Dedifferentiated amniotic fluid mesenchymal stem cell (primary cell): ENCODE measurements around the gene NFKBIL1.

Experiments used
- DNase-seq: peaks from one replicate; pipeline ENCODE4 v3.0.0-alpha.2; 2016; ENCODE audit errors: extremely low spot score

Gene NFKBIL1

DNA sequence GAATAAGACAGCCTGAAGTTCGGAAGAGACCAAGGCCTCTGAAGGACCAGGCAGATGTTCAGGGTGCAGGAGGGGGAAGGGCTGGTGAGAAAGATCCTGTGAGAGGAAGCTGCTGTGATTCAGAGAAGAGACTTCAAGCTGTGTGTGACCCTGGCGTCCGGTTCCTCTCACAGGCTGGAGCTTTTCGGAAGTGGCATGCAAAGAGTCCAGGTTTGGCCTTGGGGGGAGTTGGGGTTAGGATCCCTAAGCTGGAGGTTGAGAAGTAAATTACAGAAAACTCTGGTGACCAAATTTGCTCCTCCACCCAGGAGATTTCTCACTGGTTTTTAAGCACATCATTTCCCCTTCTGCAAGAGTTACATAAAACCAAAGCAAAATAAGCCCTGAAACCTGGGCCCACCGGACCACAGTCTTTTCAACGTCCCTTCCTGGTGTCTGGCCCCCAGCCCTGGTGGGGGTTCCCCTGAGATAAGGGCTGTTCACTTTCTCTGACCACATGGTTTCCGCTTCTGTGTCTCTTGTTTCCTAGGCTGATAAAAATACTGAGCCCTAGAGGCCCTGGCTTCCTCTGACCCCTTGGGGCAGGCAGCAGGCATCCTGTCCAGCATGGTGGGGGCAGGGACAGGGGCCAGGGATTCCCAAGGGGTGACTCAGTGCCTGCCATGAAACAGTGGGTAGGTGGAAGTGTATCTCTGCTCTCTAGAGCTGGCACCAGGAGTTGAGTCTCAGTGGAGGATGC, 12.7 kb downstream of the NFKBIL1 start:
- no peak for DNase-seq

GRCh38 chr6:31560697-31561058, 13.3 kb downstream of the NFKBIL1 start:
- DNase-seq = no peak

DNA sequence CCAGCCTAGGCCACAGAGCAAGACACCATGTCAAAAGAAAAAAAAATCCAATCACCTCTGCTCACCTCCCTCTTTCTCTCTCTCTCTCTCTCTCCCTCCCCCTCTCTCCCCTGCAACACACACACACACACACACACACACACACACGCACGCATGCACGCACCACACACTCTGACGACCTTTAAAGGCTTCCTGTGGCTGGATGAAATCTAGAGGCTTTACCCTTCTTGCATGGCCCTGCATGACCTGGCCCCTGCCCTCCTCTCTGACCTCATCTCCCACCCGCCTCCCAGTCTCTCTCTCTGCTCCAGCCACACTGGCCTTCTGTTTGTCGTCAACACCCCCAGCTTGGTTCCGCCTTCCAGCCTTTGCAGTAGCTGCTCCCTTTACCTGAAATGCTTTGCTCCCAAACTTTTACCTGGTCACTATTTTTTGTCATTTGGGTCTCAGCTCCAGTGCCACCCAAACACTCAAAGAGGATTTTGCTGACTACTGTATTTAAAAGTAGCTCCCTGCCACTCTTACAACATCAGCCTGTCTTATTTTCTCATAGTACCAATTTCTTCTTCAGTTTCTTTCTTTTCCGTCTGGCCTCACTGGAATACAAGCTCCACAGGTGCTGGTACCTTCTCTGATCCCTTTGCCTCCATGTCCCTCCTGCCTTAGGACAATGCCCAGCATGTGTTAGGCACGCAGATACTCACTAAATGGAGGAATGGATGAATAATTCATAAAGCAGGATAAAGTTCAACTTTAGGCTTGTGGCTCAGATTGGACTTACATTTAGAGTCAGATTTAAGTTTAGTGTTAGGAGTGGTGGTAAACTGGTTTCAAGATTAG, 20.3 kb downstream of the NFKBIL1 start:
- DNase-seq = no peak

DNA sequence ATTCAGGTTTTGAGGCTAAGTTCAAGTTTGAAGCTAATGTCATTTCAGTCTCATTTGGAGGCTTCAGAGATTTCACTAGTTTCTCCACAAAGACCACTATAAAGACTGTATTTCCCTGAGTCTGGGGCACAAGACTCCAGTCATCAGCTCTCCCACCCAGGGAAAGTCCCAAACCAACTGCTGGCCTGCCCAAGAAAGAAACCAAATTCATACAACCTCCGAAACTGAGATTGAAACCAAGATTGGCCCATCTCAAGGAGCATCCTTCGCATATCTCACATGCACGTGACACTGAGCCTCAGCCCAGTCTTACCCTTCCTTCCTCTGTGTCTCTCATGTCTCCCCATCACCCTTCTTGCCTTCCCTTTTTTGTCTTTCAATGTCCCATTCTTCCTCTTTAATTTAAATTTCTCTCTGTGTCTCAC, 21.1 kb downstream of the NFKBIL1 start:
- no peak for DNase-seq

DNA sequence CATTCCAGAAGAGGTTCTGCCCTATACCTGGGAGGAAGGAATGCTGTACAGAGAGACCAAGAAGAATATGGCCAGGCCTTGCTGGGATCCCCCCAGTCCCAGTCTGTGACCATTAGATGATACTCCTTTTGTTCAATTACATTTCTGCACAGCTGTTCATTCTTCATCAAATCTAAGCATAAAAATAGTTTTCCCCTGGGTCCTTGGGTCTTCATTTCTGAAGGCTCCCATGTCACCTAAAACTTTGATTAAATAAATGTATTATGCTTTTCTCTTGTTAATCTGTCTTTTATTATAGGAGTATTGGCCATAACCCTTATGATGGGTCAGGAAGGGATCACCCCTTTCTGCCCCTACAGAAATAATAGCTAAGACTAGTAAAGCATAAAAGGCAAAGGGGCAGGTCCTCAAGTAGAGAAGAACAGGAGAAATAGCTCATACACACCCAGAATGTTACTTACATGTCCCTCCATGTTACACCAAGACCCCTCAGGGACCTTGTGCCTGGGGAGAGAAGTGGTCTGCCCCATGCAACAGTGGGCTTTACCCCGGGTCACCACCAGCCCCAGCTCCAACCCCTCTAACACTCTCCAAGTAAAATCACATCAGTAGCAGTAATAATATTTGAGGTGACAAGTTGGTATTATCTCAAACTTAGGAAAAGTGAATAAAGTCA, 22.6 kb downstream of the NFKBIL1 start:
- DNase-seq = no peak

- DNase-seq = no peak
These were observed 24.9 kb downstream of the NFKBIL1 start, which contains the start of gene LTA for GRCh38 chr6:31572041-31572911. TSS of gene LTA (plus strand) at chr6:31572289. CDS start at chr6:31572743, 454 bp downstream.

GRCh38 chr6:31573239-31574105, 26.1 kb downstream of the NFKBIL1 start:
- DNase-seq = no peak

- no peak for DNase-seq
These were observed 27.0 kb downstream of the NFKBIL1 start for GRCh38 chr6:31574106-31575061.

GRCh38 chr6:31575335-31575901, 28.0 kb downstream of the NFKBIL1 start, which contains the start of gene TNF:
TSS of gene TNF (plus strand) at chr6:31575565. CDS start at chr6:31575742, 177 bp downstream.
- no peak for DNase-seq

DNA sequence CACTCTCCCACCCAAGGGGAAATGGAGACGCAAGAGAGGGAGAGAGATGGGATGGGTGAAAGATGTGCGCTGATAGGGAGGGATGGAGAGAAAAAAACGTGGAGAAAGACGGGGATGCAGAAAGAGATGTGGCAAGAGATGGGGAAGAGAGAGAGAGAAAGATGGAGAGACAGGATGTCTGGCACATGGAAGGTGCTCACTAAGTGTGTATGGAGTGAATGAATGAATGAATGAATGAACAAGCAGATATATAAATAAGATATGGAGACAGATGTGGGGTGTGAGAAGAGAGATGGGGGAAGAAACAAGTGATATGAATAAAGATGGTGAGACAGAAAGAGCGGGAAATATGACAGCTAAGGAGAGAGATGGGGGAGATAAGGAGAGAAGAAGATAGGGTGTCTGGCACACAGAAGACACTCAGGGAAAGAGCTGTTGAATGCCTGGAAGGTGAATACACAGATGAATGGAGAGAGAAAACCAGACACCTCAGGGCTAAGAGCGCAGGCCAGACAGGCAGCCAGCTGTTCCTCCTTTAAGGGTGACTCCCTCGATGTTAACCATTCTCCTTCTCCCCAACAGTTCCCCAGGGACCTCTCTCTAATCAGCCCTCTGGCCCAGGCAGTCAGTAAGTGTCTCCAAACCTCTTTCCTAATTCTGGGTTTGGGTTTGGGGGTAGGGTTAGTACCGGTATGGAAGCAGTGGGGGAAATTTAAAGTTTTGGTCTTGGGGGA, 28.7 kb downstream of the NFKBIL1 start:
- no peak for DNase-seq

DNA sequence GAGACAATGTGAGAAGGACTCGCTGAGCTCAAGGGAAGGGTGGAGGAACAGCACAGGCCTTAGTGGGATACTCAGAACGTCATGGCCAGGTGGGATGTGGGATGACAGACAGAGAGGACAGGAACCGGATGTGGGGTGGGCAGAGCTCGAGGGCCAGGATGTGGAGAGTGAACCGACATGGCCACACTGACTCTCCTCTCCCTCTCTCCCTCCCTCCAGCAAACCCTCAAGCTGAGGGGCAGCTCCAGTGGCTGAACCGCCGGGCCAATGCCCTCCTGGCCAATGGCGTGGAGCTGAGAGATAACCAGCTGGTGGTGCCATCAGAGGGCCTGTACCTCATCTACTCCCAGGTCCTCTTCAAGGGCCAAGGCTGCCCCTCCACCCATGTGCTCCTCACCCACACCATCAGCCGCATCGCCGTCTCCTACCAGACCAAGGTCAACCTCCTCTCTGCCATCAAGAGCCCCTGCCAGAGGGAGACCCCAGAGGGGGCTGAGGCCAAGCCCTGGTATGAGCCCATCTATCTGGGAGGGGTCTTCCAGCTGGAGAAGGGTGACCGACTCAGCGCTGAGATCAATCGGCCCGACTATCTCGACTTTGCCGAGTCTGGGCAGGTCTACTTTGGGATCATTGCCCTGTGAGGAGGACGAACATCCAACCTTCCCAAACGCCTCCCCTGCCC, 29.6 kb downstream of the NFKBIL1 start:
- DNase-seq = no peak

DNA sequence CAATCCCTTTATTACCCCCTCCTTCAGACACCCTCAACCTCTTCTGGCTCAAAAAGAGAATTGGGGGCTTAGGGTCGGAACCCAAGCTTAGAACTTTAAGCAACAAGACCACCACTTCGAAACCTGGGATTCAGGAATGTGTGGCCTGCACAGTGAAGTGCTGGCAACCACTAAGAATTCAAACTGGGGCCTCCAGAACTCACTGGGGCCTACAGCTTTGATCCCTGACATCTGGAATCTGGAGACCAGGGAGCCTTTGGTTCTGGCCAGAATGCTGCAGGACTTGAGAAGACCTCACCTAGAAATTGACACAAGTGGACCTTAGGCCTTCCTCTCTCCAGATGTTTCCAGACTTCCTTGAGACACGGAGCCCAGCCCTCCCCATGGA, 30.2 kb downstream of the NFKBIL1 start:
- DNase-seq = no peak

DNA sequence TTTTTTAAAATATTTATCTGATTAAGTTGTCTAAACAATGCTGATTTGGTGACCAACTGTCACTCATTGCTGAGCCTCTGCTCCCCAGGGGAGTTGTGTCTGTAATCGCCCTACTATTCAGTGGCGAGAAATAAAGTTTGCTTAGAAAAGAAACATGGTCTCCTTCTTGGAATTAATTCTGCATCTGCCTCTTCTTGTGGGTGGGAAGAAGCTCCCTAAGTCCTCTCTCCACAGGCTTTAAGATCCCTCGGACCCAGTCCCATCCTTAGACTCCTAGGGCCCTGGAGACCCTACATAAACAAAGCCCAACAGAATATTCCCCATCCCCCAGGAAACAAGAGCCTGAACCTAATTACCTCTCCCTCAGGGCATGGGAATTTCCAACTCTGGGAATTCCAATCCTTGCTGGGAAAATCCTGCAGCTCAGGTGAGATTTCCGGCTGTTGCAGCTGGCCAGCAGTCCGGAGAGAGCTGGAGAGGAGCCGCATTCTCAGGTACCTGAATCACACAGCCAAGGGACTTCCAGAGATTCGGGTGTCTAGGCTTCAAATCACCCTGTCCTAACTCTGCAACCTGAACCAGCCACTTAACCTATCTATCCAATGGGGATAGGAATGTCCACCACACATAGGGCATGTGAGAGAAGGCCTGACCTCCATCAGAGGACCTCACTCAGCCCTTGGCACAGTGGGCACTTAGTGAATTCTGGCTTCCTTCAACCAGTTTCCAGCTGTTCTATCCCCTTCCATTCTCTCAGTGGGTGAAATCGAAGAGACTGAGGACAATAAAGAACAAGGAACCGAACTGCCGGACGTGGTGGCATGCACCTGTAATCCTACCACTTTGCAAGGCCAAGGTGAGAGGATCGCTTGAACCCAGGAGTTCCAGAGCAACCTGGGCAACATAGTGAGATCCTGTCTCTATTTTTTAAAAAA, 31.0 kb downstream of the NFKBIL1 start:
- no peak for DNase-seq

DNA sequence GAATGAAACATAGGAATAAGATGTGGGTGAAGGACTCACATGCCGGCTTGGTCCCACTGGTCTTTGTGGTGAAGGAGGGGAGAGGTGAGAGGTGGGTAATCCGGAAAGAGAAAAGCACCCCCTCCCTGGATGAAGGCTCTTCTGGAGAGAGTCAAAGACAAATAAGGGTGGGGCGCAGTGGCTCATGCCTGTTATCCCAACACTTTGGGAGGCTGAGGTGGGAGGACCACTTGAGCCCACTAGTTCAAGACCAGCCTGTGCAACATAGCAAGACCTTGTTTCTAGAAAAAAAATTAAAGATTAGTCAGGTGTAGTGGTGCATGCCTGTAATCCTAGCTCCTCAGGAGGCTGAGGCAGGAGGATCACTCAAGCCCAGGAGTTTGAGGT, 31.7 kb downstream of the NFKBIL1 start:
- DNase-seq = no peak

DNA sequence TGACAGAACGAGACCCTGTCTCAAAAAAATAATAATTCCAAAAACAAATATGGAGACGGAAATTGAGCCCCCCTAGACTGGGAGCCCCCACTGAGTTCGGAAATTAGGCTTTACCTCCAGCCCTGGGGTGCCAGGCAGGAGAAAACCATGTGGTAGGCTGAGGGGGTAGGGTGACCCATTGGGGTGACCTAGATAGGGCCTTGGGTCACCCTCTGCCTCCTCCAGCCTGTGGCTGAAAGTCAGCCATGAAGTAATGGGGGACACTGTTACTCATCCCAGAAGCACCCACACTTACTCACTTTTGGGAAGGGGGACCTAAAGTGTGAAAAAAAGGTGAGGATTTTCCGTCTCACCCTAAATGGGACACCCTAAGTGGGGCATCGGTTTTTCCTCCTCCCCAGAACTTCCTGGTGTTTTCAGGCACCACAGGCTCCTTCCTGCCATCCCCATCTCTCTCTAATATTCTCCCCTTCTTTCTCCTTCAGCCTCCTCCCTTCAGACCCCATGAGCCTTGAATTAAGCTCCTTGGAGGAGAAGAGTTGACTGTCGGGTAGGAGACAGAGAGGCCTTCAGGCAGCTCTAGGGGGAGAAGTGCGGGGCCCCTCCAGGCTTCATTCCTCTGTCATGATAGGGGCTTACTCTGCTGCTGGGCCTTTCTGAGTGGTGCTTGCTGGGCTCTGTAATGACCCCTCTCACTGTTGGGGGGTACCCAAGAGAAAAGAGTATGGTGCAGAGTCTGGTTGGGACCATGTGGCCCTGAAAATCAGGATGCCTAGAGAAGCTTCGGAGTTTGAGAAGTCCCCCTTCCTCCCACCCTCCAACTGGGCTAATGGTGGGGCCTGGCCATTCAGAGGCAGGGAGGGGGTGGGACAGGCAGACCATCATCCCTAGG, 32.4 kb downstream of the NFKBIL1 start:
- DNase-seq = no peak

DNA sequence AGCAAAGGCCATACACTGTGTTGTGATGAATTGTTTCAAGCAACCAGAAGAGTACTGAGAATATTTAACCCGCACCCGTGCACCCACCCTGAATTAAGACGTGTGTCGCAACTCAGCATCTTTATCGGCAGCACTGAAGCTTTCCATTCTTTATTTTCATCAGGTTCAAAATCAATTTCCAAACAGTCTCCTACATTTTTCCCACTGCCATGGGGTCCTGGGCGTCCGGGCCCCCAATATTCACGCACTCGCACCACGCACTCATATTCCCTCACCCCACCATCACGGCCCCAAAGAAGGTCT, 33.0 kb downstream of the NFKBIL1 start:
- DNase-seq = no peak
